ENCODE measurements around the gene PROS1. TPM values are rescaled to one million over a fixed set of nuclear protein-coding genes. Genes with fewer than 3 reads are reported as not detected.

The PROS1 gene
- total and polyA plus RNA-seq, 2 of the 8 experiments (the other 6 are each of a cell fraction or from before 2014, with no cell fraction given) = 0.65 to 2.5 TPM

GRCh38 chr3:93907132-93907531 is 66.6 kb downstream of the PROS1 start (continued):
- TF ChIP-seq CHD7 (IDR thresholded peaks at IDR 0.05; ENCODE audit: insufficient replicate concordance, low read length) (no peak), SP1 (IDR thresholded peaks at IDR 0.05; ENCODE audit: low read depth, low read length) (no peak), BRCA1 (IDR thresholded peaks at IDR 0.05; ENCODE audit: low read depth, low read length) (no peak), BCL11A (IDR thresholded peaks at IDR 0.05; ENCODE audit: low read depth in 2 of 2, low read length in 2 of 2) (no peak), NRF1 (IDR thresholded peaks at IDR 0.05; ENCODE audit: low read depth, low read length) (no peak), E2F6 (IDR thresholded peaks at IDR 0.05) (no peak), TAF1 (IDR thresholded peaks at IDR 0.05; ENCODE audit: low read depth, low read length) (no peak), CHD1 (IDR thresholded peaks at IDR 0.05; ENCODE audit: low read depth, low read length) (no peak)
